Left lobe of liver (tissue), 2 donors: ENCODE results near the gene FOXO3. TPM values are rescaled to one million over a fixed set of nuclear protein-coding genes. Genes with fewer than 3 reads are reported as not detected.
"Not testable (repeated sequence)": the region's sequence is repeated elsewhere in the genome, so short reads cannot be mapped to it uniquely, and the experiment has no call there.

Experiments used
- ATAC-seq: fragments of 200-7000 bp; cut with Tn5 transposase; one replicate; pipeline ENCODE4 v1.9.1; 2020; ENCODE audit warnings: mild to moderate bottlenecking, moderate library complexity
- DNase-seq: peaks from one replicate; pipeline ENCODE4 v3.0.0-alpha.2; 2020; ENCODE audit warnings: low spot score
- total RNA-seq: library from RNA; stranded (reverse); gene quantifications from one replicate; pipeline ENCODE4 v1.2.1, GENCODE V29; 2021
- donor health status: DM: no; HTN: no; CAD: no; lungs with moderate emphysema.
- donor health status: DM: no; HTN: yes; CAD: no.

The FOXO3 gene
- total RNA-seq, 1 donor from 2014 or later = 22.6 TPM

GRCh38 chr6:108677357-108677756 is 116.6 kb downstream of the FOXO3 start:
- DNase-seq = no peak
- ATAC-seq = peak; percentile 20

GRCh38 chr6:108677894-108678293 is 117.2 kb downstream of the FOXO3 start:
- ATAC-seq (peak; percentile 78), DNase-seq (no peak)

GRCh38 chr6:108680314-108680713 is 119.6 kb downstream of the FOXO3 start:
- ATAC-seq, DNase-seq: not testable (repeated sequence)

GRCh38 chr6:108681721-108682120 is 121.0 kb downstream of the FOXO3 start:
- DNase-seq, ATAC-seq: not testable (repeated sequence)

GRCh38 chr6:108682383-108683119 is 121.8 kb downstream of the FOXO3 start:
- not testable (repeated sequence) for ATAC-seq, DNase-seq

- ATAC-seq = not testable (repeated sequence)
These were observed 123.3 kb downstream of the FOXO3 start for GRCh38 chr6:108683976-108684375.

GRCh38 chr6:108684771-108685329 is 124.1 kb downstream of the FOXO3 start:
- no peak for DNase-seq
- no peak for ATAC-seq

More at GRCh38 chr6:108683976-108684375, 123.3 kb downstream of the FOXO3 start:
- DNase-seq = not testable (repeated sequence)

GRCh38 chr6:108685970-108686369 is 125.3 kb downstream of the FOXO3 start:
- ATAC-seq (no peak), DNase-seq (no peak)

GRCh38 chr6:108686896-108687295 is 126.2 kb downstream of the FOXO3 start:
- DNase-seq (no peak), ATAC-seq (no peak)

GRCh38 chr6:108687921-108688320 is 127.2 kb downstream of the FOXO3 start:
- ATAC-seq (no peak), DNase-seq (no peak)

- peak; percentile 93 for ATAC-seq
- peak; percentile 93 for DNase-seq
These were observed 128.8 kb downstream of the FOXO3 start for GRCh38 chr6:108689272-108690161.

- DNase-seq (no peak), ATAC-seq (no peak)
These were observed 129.8 kb downstream of the FOXO3 start for GRCh38 chr6:108690326-108691049.

GRCh38 chr6:108693430-108694154 is 132.9 kb downstream of the FOXO3 start:
- no peak for DNase-seq
- no peak for ATAC-seq

GRCh38 chr6:108694816-108695215 is 134.1 kb downstream of the FOXO3 start:
- no peak for ATAC-seq
- no peak for DNase-seq

- DNase-seq (no peak), ATAC-seq (no peak)
These were observed 136.9 kb downstream of the FOXO3 start for GRCh38 chr6:108697561-108698161.

- ATAC-seq (no peak), DNase-seq (no peak)
These were observed 138.0 kb downstream of the FOXO3 start for GRCh38 chr6:108698593-108699289.

GRCh38 chr6:108699290-108700041 is 138.7 kb downstream of the FOXO3 start:
- ATAC-seq = no peak

GRCh38 chr6:108702106-108702851 is 141.6 kb downstream of the FOXO3 start:
- ATAC-seq = no peak
- DNase-seq = no peak

More at GRCh38 chr6:108699290-108700041, 138.7 kb downstream of the FOXO3 start:
- no peak for DNase-seq
